ENCODE measurements around the gene ANKRD23. TPM values are rescaled to one million over a fixed set of nuclear protein-coding genes. Genes with fewer than 3 reads are reported as not detected.
"Not testable (repeated sequence)": the region's sequence is repeated elsewhere in the genome, so short reads cannot be mapped to it uniquely, and the experiment has no call there.

ANKRD23 gene
- total RNA-seq, 1 experiment from 2014 or later: 7.5 TPM

- H3K4me1 Mint-ChIP-seq (ENCODE audit: low read depth, unreplicated experiment): no peaks in the 10 kb centered on the region
- BruUV-seq (replicated peaks): no TSS peak
- no peaks in the 10 kb centered on the region for H3K27me3 Mint-ChIP-seq (ENCODE audit: unreplicated experiment)
- intact Hi-C loops (cut with micrococcal nuclease; ENCODE audit: unreplicated experiment): no loop called here
- H3K36me3 Mint-ChIP-seq (ENCODE audit: insufficient read depth, unreplicated experiment): peaks cover 55% of the 10 kb centered on the region
- CTCF ChIA-PET: interaction anchor here (0.7 kb wide), 1 partner anchor 23 kb away, joined by 6 read pairs; no protein-coding TSS in a partner anchor
- DNase-seq: no peak
- H3K4me3 Mint-ChIP-seq (ENCODE audit: low read depth, unreplicated experiment): no peak overlapping the region
- H3K27ac Mint-ChIP-seq (ENCODE audit: unreplicated experiment): no peak overlapping the region
- H3K9me3 Mint-ChIP-seq (ENCODE audit: low read depth, unreplicated experiment): no peaks in the 10 kb centered on the region
- TF ChIP-seq CTCF (IDR thresholded peaks at IDR 0.05; ENCODE audit: unreplicated experiment): no peak
These were observed 21.8 kb upstream of the ANKRD23 start for GRCh38 chr2:96865654-96866053.

GRCh38 chr2:96864343-96865091, 20.7 kb upstream of the ANKRD23 start:
- TF ChIP-seq CTCF (IDR thresholded peaks at IDR 0.05; ENCODE audit: unreplicated experiment): no peak
- Mint-ChIP-seq H3K27me3 (ENCODE audit: unreplicated experiment) (no peaks in the 10 kb centered on the region), H3K9me3 (ENCODE audit: low read depth, unreplicated experiment) (no peaks in the 10 kb centered on the region), H3K4me1 (ENCODE audit: low read depth, unreplicated experiment) (no peaks in the 10 kb centered on the region), H3K27ac (ENCODE audit: unreplicated experiment) (no peak overlapping the region), H3K4me3 (ENCODE audit: low read depth, unreplicated experiment) (no peak overlapping the region), H3K36me3 (ENCODE audit: insufficient read depth, unreplicated experiment) (peaks cover 52% of the 10 kb centered on the region)
- intact Hi-C loops (cut with micrococcal nuclease; ENCODE audit: unreplicated experiment): no loop called here
- DNase-seq: no peak
- CTCF ChIA-PET: interaction anchor here (0.7 kb wide), 1 partner anchor 24 kb away, joined by 6 read pairs; no protein-coding TSS in a partner anchor
- no TSS peak for BruUV-seq (replicated peaks)

- BruUV-seq (replicated peaks): no TSS peak
- Mint-ChIP-seq H3K27ac (ENCODE audit: unreplicated experiment) (peak overlapping the region; percentile 22), H3K9me3 (ENCODE audit: low read depth, unreplicated experiment) (no peaks in the 10 kb centered on the region), H3K4me3 (ENCODE audit: low read depth, unreplicated experiment) (no peak overlapping the region), H3K36me3 (ENCODE audit: insufficient read depth, unreplicated experiment) (peaks cover 56% of the 10 kb centered on the region), H3K27me3 (ENCODE audit: unreplicated experiment) (no peaks in the 10 kb centered on the region), H3K4me1 (ENCODE audit: low read depth, unreplicated experiment) (no peaks in the 10 kb centered on the region)
- intact Hi-C loops (cut with micrococcal nuclease; ENCODE audit: unreplicated experiment): no loop called here
- DNase-seq: no peak
- TF ChIP-seq CTCF (IDR thresholded peaks at IDR 0.05; ENCODE audit: unreplicated experiment): no peak
- CTCF ChIA-PET: no interaction called here
These were observed 19.9 kb upstream of the ANKRD23 start for GRCh38 chr2:96863575-96864342.

GRCh38 chr2:96863056-96863455, 19.2 kb upstream of the ANKRD23 start:
- CTCF ChIA-PET; DNase-seq; H3K9me3 Mint-ChIP-seq (ENCODE audit: low read depth, unreplicated experiment); H3K4me1 Mint-ChIP-seq (ENCODE audit: low read depth, unreplicated experiment); BruUV-seq (replicated peaks); H3K4me3 Mint-ChIP-seq (ENCODE audit: low read depth, unreplicated experiment); intact Hi-C loops (cut with micrococcal nuclease; ENCODE audit: unreplicated experiment); H3K27me3 Mint-ChIP-seq (ENCODE audit: unreplicated experiment): not testable (repeated sequence)
- Mint-ChIP-seq H3K27ac (ENCODE audit: unreplicated experiment) (peak overlapping the region; percentile 22), H3K36me3 (ENCODE audit: insufficient read depth, unreplicated experiment) (peaks cover 56% of the 10 kb centered on the region)
